Ecto neural progenitor cell (in vitro differentiated cells): ENCODE measurements around the gene NELFB.

Source experiments
- DNase-seq: peaks from one replicate; pipeline ENCODE4 v3.0.0-alpha.2; 2018; ENCODE audit warnings: low spot score

NELFB gene

GRCh38 chr9:137223078-137223970, 31.8 kb upstream of the NELFB start:
- DNase-seq = peak; percentile 98

DNA sequence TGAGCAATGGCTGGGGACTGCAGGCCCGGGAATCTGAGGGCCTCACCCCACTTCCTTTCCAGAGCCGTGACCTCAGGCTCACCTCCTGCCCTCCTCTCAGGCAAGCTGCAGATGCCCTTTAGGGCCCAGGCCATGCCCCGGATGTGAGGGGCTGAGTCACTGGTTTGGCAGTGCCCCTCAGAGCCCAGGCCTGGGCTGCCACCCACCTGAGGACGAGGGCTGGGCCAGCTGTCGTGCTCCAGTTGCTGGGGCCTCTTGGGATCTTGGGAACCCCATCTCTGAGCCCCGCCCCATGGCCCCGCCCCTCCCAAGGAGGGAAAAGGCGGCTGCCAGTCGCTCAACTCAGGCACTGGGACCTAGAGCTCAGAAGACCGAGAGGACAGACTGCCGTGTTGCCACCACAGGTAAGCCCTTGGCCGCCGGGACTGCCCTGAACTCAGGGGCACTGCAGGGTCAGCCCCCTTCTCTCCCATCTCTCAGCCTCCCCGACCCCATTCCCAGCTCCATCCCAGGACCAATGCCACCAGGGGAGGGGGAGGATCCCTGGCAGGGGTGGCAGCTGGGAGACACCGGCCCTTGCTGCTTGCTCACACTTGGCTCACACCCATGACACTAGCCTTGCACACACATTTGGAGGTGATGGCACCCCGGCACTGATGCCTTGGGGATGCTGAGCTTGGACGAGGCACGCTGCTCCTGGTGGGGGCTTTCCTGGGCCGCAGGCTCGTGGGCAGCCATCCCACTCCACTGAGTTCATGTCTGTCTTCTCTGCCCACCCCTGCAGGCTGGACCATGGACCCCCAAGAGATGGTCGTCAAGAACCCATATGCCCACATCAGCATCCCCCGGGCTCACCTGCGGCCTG, 30.1 kb upstream of the NELFB start, which contains the start of gene CYSRT1:
Gene CYSRT1, plus strand, starts transcription at position 345 of the 865 bp plus-strand sequence. Its CDS starts 448 bp downstream, at position 793.
- no peak for DNase-seq

DNA sequence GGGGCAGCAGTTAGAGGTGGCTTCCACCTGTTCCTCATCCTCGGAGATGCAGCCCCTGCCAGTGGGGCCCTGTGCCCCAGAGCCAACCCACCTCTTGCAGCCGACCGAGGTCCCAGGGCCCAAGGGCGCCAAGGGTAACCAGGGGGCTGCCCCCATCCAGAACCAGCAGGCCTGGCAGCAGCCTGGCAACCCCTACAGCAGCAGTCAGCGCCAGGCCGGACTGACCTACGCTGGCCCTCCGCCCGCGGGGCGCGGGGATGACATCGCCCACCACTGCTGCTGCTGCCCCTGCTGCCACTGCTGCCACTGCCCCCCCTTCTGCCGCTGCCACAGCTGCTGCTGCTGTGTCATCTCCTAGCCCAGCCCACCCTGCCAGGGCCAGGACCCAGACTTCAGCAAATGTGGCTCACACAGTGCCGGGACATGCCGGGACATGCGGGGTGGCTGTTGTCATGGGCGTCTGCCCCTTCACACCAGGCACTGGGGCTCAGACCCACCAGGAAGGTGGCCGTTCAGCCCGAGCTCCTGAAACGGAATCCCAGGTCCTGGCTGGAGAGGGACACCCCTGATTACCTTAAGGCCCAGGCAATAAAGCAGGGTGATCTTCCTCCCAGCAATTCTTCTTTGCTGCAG, 29.3 kb upstream of the NELFB start:
- DNase-seq = no peak

DNA sequence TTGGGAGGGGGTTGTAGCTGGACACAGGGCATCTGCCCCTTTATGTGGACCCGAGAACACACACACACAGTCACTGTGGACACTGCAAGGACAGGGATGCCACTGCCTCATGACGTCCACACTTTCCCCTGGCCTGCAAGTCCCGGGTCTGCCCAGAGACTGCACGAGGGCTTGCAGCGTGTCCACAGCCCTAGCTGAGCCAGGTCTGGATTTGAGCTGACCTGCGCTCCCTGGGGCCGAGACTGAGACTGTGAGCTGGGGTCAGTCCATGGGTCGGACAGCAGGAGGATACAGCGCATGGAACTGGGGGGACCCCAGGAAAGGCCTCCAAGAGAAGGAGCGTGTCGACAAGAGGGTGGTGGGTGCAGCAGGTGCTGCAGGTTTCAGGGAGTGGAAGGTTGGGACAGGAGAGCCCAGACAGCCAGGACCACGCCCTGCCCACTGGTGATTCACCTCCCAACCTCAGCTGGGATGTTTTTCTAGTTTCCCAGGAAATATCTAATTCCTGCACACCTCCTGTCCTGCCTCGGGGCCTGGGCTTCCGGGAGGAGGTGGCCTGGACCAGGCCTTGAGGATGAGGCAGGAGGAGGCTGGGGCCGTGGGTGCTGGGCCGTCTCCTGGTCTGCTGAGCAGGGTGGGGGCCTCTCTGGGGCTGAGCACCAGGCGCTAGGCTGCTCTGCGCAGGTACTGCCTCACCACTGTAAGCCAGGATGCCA, 28.6 kb upstream of the NELFB start:
- DNase-seq = no peak

GRCh38 chr9:137227054-137227852, 27.9 kb upstream of the NELFB start, which contains the start of gene RNF224:
TSS of gene RNF224 (plus strand) at chr9:137227502. CDS start at chr9:137228336, 834 bp downstream.
- DNase-seq = peak; percentile 88

- no peak for DNase-seq
Measured at GRCh38 chr9:137227853-137228505, 27.1 kb upstream of the NELFB start.

DNA sequence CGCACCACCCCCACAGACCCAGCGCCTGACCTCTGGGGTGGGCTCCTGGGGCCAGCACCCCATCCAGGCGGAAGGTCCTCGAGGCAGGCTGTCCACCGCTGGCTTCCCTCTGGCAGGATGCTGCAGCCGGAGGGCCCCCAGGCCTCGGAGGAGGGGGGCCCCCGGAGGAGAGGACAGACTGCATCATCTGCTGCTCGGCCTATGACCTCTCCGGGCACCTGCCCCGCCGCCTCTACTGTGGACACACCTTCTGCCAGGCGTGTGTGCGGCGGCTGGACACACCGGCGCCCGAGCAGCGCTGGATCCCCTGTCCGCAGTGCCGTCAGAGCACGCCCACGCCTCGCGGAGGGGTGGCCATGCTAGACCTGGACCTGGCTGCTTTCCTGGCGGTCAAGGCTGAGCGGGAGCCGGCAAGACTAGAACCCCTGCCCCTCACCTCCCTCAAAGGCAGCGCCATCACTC, 26.6 kb upstream of the NELFB start:
- DNase-seq = no peak

DNA sequence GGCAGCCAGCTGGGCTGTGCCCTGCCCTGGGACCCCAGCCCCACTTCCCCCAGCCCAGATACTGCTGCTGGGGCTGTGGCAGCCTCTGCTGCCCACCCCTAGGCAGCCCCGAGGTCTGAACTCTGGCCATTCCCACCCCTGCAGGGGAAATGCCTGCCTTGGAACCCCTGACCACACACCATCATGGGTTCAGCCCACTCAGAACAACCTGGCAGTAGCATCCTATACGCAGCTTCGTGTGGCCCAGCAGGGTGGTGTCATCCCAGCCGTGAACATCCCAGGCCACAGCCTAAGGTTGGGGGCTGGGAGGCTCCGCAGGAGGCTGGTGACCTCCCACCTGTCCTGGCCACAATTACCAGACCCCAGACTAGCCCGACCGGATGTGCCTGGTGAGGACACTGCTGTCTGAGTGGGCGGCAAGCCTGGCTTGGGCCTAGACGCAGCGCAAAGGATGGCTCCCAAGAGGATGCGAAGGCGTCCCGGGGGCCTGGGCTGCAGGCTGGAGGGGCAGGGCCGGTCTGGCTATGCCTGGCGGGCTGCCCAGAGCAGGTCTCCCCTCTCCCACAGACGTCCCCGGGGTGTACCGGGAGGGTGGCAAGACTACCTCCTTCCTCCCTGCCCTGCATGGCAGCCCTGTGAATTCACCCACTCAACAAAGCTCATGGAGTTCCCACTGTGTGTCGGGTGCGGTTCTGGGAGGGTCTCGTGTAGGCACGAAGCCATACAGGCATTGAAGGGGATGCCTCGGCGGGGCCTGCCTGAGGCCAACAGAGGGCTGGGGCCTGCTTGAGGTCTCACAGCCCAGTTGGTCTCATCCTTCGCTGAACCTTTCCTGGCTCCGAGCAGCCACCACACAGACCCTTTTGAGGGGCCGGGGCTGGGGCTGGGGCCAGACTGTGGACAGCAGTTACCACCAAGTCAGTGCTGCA, 25.9 kb upstream of the NELFB start:
- no peak for DNase-seq

DNA sequence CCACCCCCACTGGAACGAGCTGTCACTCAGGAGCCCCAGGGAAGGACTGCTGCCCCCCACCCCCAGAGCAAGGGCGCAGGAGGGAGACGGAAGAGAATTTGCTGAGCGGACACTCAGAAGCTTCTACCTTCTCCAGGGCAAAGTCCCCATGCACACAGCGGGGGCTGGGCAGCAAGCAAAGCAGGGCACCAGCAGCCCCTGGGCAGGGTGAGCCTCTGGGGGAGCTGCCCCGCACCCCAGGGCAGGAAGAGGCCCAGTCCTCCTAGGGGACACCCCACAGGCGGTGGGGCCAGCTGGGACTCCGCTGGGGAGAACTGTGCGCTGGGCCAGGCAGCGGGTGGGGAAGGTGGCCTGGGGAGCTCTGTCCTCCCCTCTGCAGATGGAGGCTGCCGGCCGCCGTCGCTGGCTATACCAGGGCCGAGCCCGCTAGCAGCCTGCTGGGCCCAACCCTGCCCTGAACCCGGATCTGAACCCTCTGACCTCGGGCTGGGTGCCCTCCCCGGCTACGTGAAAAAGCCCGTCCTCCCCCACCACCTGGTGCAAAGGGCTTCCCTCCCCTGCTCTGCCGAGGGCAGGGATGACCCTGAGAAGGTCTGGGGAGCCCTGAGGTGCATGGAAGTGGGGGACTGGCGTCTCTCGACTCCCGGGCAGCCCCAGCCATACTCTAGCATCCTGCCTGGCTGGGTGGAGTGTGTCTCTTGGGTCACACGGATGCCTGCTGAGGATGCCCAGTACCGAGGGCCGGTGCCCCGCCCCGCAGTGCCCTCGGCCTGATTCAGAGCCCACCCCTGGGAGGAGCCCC, 25.0 kb upstream of the NELFB start:
- no peak for DNase-seq

DNA sequence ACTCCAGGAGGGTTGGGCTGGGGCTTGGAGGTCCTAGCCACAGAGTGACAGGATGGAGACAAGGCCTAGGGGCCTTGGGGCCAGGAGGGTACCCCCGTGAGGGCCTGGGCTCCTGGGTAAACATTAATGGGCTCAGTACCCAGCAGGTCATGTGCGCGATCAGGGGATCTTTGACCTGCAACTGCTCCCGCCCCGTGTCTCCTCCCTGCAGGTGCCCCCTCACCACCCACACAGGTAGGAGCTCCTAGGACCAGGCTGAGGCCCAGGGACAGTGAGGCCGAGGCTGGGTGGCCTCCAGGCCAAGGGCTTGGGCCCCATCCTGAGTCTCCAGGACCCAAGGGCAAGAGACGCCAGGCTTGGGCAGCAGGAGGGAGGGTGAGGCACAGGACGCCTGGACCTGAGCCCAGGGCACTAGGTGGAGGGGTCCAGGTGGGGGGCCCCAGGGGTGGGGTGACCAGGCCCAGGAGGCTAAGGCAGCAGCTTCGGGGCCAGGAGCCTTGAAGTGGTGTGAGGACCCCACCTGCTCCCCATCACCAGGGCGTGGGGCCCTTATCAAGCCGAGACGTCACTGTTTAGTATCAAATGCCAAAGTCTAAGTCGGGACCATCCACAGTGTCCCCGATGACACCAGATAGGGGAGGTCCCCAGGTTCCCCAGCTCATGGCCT, 24.3 kb upstream of the NELFB start, which contains the start of gene SLC34A3:
Gene SLC34A3, plus strand, starts transcription at position 197 of the 667 bp plus-strand sequence. CDS start 802 bp downstream, outside the sequence.
- DNase-seq = no peak

- DNase-seq = no peak
Measured at GRCh38 chr9:137231372-137232039, 23.6 kb upstream of the NELFB start.

DNA sequence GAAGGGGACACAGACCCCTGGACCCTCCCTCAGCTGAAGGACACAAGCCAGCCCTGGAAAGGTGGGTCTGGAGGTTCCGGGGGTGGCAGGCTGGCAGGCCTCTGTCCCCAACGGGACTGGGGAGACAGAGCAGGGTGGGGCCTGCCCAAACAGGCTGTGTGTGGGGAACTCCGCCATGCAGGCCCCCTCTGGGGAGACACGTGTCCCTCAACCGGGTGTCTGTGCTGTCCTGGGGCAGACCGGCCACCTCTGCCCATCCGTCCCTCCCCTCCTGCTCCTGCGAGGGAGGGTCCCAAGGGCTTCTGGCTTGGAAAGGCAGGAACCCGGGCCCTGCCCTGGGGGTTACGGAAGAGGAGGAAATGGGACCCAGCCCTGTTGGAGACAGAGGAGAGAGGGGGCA, 23.0 kb upstream of the NELFB start:
- DNase-seq = no peak

DNA sequence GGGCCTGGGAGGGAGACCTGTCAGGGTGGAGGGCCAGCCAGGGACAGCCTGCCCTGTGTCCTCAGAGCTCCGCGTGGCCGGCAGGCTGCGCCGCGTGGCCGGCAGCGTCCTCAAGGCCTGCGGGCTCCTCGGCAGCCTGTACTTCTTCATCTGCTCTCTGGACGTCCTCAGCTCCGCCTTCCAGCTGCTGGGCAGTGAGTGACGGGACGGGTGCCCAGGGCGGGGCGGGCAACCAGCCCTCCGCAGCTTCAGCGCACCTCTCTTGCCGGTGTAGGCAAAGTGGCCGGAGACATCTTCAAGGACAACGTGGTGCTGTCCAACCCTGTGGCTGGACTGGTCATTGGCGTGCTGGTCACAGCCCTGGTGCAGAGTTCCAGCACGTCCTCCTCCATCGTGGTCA, 22.6 kb upstream of the NELFB start:
- no peak for DNase-seq

- no peak for DNase-seq
Measured at GRCh38 chr9:137233143-137233980, 21.8 kb upstream of the NELFB start.

- DNase-seq = no peak
Measured at GRCh38 chr9:137234055-137234697, 21.0 kb upstream of the NELFB start.
